ENCODE data around the gene OGA. TPM values are rescaled to one million over a fixed set of nuclear protein-coding genes. Genes with fewer than 3 reads are reported as not detected.

The OGA gene
- total RNA-seq, 3 donors from 2014 or later = 52.0 to 72.2 (median 64.5) TPM

GRCh38 chr10:101828766-101829551 is 10.7 kb upstream of the OGA start:
- H3K9me3 Mint-ChIP-seq = no peaks in the 10 kb centered on the region
- DNase-seq = no peak
- peaks cover 37% of the 10 kb centered on the region for H3K4me1 Mint-ChIP-seq (ENCODE audit: low read depth)
- H3K4me3 Mint-ChIP-seq = no peak overlapping the region
- no peak for ATAC-seq
- no peaks in the 10 kb centered on the region for H3K27me3 Mint-ChIP-seq (ENCODE audit: low read depth)
- H3K36me3 Mint-ChIP-seq (ENCODE audit: insufficient read depth) = no peaks in the 10 kb centered on the region

GRCh38 chr10:101827919-101828600 is 9.8 kb upstream of the OGA start:
- Mint-ChIP-seq H3K4me1 (ENCODE audit: low read depth) (peaks cover 29% of the 10 kb centered on the region), H3K36me3 (ENCODE audit: insufficient read depth) (no peaks in the 10 kb centered on the region), H3K9me3 (no peaks in the 10 kb centered on the region), H3K27me3 (ENCODE audit: low read depth) (no peaks in the 10 kb centered on the region), H3K4me3 (no peak overlapping the region)
- ATAC-seq (no peak), DNase-seq (no peak)

DNA sequence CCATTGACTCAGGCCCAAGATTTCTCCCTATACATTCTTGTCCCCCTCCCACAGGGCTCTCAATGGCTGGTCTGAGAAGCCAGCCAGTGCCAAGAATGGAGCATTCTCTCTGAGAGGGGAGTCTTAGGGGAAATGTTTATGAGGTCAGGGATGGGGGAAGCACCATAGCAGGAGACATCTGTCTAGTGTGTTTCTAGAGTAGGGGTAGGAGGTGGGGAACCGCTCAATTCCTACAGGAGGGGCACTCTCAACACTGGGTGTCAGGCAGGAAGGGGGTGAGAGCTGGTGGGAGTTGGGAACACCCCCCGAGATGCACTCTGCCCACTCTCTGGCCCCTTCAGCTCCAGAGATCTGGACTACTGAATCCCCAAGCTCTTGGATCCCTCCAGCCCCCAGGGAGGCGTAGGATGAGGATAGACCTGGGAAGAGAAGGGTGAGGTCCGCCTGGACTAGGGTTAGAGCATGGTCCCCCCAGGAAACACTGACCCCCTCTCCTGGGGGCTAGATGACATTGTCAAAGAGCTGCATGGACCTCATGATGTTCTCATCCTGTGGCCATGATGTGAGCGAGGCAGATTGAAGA is 8.7 kb upstream of the OGA start:
- no peak for DNase-seq
- Mint-ChIP-seq H3K27me3 (ENCODE audit: low read depth) (no peaks in the 10 kb centered on the region), H3K4me3 (no peak overlapping the region), H3K36me3 (ENCODE audit: insufficient read depth) (no peaks in the 10 kb centered on the region), H3K9me3 (no peaks in the 10 kb centered on the region), H3K4me1 (ENCODE audit: low read depth) (peaks cover 22% of the 10 kb centered on the region)
- ATAC-seq = no peak

DNA sequence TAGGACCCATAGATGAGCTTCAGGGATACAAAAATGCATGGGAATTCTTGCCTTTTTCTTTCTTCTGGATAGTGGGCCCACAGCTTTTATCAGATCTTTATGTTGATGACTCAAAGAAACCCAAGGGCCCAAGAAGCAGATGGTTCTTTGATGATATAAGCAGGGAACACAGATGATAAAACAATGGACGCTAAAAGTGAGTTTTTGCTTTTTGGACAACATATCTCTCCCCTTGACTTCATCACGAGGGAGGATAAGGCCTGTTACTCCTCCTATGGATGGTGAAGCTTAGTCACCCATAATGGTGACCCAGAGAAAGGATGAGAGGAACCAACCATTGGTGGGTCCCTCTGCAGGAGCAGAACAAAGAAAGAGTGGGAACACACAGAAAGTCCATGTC is 6.5 kb upstream of the OGA start:
- no peak for ATAC-seq
- no peak overlapping the region for H3K4me3 Mint-ChIP-seq
- no peak for DNase-seq
- no peaks in the 10 kb centered on the region for H3K36me3 Mint-ChIP-seq (ENCODE audit: insufficient read depth)
- H3K4me1 Mint-ChIP-seq (ENCODE audit: low read depth) = peaks cover 9% of the 10 kb centered on the region
- H3K27me3 Mint-ChIP-seq (ENCODE audit: low read depth) = no peaks in the 10 kb centered on the region
- H3K9me3 Mint-ChIP-seq = no peaks in the 10 kb centered on the region

GRCh38 chr10:101818872-101819633 is 809 bp upstream of the OGA start:
- H3K36me3 Mint-ChIP-seq (ENCODE audit: insufficient read depth) = peaks cover 2% of the 10 kb centered on the region
- H3K27me3 Mint-ChIP-seq (ENCODE audit: low read depth) = no peaks in the 10 kb centered on the region
- H3K9me3 Mint-ChIP-seq = no peaks in the 10 kb centered on the region
- H3K4me1 Mint-ChIP-seq (ENCODE audit: low read depth) = peaks cover 36% of the 10 kb centered on the region
- ATAC-seq = peak; percentile 21 to 26
- peak overlapping the region; percentile 99 for H3K4me3 Mint-ChIP-seq
- DNase-seq = no peak

DNA sequence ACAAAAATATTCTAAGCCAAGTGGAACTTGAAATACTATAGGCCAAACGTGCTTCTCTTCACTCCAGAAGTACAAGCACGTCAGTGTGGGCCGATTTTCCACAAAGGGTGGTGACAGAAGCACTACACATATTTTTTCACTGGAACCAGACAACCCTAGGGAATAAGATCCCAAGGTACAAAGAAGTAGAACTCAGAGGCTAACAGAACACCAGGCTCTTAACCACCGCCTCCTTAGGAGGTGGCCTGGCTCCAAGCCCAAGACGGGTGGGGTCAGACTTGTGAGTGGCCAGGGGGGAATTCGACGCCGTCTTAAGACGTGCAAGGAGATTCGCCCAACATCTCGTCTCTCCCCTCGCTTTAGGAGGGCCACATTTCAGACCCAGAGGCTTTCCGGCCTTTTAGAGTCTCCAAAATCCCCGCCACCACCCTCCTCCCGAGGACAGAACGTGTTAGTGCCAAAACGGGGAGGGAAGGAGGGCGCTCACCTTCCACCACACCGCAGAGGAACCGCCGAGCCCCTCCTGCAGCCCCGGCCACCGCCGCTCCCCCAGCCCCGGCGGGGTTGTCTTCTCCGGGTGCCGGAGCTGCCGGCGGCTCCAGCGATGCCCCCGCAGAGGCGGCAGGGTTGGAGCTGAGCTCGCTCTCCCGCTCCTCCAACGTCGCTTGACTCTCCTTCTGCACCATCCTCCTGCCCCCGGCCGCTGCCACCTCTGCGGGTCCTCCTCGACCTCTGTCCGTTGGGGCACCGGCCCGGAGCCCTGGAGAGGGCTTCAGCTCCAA is 716 bp downstream of the OGA start:
- Mint-ChIP-seq H3K27me3 (ENCODE audit: low read depth) (no peaks in the 10 kb centered on the region), H3K36me3 (ENCODE audit: insufficient read depth) (peaks cover 8% of the 10 kb centered on the region), H3K4me3 (peak overlapping the region; percentile 99), H3K4me1 (ENCODE audit: low read depth) (peaks cover 51% of the 10 kb centered on the region), H3K9me3 (no peaks in the 10 kb centered on the region)
- ATAC-seq (peak; percentile 4 to 9), DNase-seq (peak; percentile 21)

DNA sequence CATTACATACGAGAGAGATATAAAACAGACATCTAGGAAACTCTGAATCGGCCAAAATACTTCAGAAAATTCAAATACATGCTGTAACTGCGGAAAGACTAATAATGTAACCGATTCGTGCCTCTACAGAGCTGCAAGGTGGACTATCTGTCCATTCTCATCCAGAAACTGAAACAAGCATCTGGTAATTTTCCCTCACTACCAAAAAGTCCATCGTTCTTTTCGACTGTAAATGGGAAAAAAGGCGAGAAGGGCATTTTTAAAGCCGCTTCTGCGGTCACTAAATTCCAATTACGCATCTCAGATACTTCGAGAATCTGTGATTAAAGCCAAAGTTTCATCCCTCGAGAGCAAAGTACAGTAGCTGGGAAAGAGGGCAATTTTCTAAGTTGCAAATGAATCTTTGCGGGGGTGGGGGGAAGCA is 1.3 kb downstream of the OGA start:
- H3K4me1 Mint-ChIP-seq (ENCODE audit: low read depth) = peaks cover 53% of the 10 kb centered on the region

DNA sequence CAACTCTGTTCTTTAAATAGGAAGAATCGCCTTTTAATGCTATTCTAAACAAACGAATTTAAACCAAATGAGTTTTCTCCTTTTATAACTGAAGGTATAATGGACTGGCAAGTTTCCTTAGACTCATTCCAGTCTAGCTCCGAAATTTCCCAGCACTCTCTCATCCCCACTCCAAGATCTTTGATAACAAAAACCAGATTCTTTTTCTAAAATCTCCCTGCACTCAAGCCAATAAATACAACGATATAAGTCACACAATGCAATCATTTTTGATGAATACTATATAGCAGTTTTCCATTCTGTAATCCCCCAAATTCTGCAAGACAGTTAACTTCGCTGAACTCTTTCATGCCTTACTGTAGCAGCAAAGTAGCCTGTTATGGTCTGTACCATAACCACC is 1.9 kb downstream of the OGA start:
- Mint-ChIP-seq H3K4me1 (ENCODE audit: low read depth) (peaks cover 55% of the 10 kb centered on the region), H3K36me3 (ENCODE audit: insufficient read depth) (peaks cover 8% of the 10 kb centered on the region), H3K9me3 (no peaks in the 10 kb centered on the region), H3K27me3 (ENCODE audit: low read depth) (no peaks in the 10 kb centered on the region), H3K4me3 (peak overlapping the region; percentile 99)
- ATAC-seq = no peak
- DNase-seq = no peak

More for the DNA sequence above, 1.3 kb downstream of the OGA start:
- Mint-ChIP-seq H3K9me3 (no peaks in the 10 kb centered on the region), H3K4me3 (peak overlapping the region; percentile 99), H3K36me3 (ENCODE audit: insufficient read depth) (peaks cover 8% of the 10 kb centered on the region), H3K27me3 (ENCODE audit: low read depth) (no peaks in the 10 kb centered on the region)
- ATAC-seq = no peak
- no peak for DNase-seq

DNA sequence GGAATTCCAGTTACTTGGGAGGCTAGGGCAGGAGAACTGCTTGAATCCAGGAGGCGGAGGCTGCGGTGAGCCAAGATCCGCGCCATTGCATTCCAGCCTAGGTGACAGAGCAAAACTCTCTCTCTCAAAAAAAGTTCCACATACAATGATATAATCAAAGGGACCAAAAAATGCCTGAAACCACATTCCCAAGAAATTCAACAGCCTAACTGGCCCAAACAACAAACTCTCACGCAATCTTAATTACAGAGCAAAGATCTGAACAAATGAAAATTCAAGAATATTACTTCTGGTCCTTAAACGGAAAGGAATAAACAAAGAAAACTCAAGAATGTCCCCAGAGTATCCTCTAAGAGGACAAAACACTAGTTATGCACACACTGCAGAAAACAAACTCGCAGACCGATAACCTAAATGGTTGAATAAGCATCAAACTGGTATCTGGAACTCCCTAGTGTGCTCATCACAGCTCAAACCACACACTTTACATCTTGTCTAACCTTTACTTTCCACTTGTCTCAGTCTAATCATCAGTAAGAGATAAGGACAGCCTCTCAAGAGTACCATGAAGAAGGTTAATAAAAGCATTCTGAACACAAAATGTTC is 3.7 kb downstream of the OGA start:
- Mint-ChIP-seq H3K27me3 (ENCODE audit: low read depth) (no peaks in the 10 kb centered on the region), H3K9me3 (no peaks in the 10 kb centered on the region), H3K4me1 (ENCODE audit: low read depth) (peaks cover 58% of the 10 kb centered on the region), H3K36me3 (ENCODE audit: insufficient read depth) (peaks cover 13% of the 10 kb centered on the region), H3K4me3 (peak overlapping the region; percentile 99)
- no peak for DNase-seq
- peak; percentile 22 to 25 for ATAC-seq

- Mint-ChIP-seq H3K9me3 (no peaks in the 10 kb centered on the region), H3K4me3 (no peak overlapping the region), H3K27me3 (ENCODE audit: low read depth) (no peaks in the 10 kb centered on the region), H3K4me1 (ENCODE audit: low read depth) (peaks cover 50% of the 10 kb centered on the region), H3K36me3 (ENCODE audit: insufficient read depth) (peaks cover 18% of the 10 kb centered on the region)
- ATAC-seq (no peak), DNase-seq (no peak)
Measured at GRCh38 chr10:101812606-101813005, 5.6 kb downstream of the OGA start.

- Mint-ChIP-seq H3K36me3 (ENCODE audit: insufficient read depth) (peaks cover 21% of the 10 kb centered on the region), H3K4me3 (no peak overlapping the region), H3K27me3 (ENCODE audit: low read depth) (no peaks in the 10 kb centered on the region)
Measured at GRCh38 chr10:101807158-101807557, 11.1 kb downstream of the OGA start.

GRCh38 chr10:101803511-101803910 is 14.7 kb downstream of the OGA start:
- peaks cover 30% of the 10 kb centered on the region for H3K36me3 Mint-ChIP-seq (ENCODE audit: insufficient read depth)
- no peak for ATAC-seq

More at GRCh38 chr10:101807158-101807557, 11.1 kb downstream of the OGA start:
- Mint-ChIP-seq H3K4me1 (ENCODE audit: low read depth) (peaks cover 32% of the 10 kb centered on the region), H3K9me3 (no peaks in the 10 kb centered on the region)
- ATAC-seq (no peak), DNase-seq (no peak)

DNA sequence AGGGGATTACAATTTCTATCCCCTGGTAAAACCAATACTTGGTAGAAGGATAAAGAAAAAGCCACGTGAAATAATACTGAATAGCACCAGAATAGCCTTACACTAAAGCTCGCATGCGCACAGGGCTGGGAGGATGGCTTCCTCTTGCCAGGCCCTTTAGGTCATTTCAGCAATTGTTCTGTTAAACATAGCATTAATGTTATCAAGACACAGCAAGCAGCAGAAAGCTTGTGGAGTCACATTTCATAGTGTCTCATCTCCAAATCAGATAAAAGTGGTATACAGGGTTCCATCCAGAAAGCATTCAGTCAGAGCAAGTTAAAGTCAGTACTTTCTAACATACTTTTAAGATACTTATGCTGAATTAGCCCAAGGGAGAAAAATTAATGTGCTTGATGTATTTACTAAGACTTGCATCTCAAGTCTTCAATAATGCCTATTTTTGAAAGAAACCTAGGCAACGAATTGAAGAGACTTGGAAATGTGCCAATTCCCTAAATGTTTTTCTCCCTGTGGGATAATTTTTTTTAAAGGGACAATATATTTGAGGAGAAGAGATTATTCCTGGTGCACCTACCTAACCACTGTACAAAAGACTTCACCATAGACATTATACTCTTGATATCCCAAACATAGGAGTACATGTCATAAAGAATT is 20.7 kb downstream of the OGA start:
- Mint-ChIP-seq H3K9me3 (no peaks in the 10 kb centered on the region), H3K4me1 (ENCODE audit: low read depth) (peaks cover 27% of the 10 kb centered on the region), H3K4me3 (no peak overlapping the region), H3K27me3 (ENCODE audit: low read depth) (no peaks in the 10 kb centered on the region), H3K36me3 (ENCODE audit: insufficient read depth) (peaks cover 55% of the 10 kb centered on the region)
- DNase-seq = no peak
- ATAC-seq = no peak

More at GRCh38 chr10:101803511-101803910, 14.7 kb downstream of the OGA start:
- Mint-ChIP-seq H3K4me1 (ENCODE audit: low read depth) (peaks cover 31% of the 10 kb centered on the region), H3K4me3 (no peak overlapping the region), H3K27me3 (ENCODE audit: low read depth) (no peaks in the 10 kb centered on the region), H3K9me3 (no peaks in the 10 kb centered on the region)
- DNase-seq = no peak
